Calu3 (cell line): Measurements from ENCODE around the gene GDPD1. TPM values are rescaled to one million over a fixed set of nuclear protein-coding genes. Genes with fewer than 3 reads are reported as not detected.
"Not testable (repeated sequence)": the region's sequence is repeated elsewhere in the genome, so short reads cannot be mapped to it uniquely, and the experiment has no call there.

Source experiments
- BruUV-seq: library from RNA; stranded (reverse); fragments of 400-500 nt; replicated peaks from 2 replicates; lab custom pipeline; 2021; lab: Mats Ljungman, UMichigan
- CTCF ChIA-PET: fragments of 300-600 bp; sonication (Branson Sonifier 250); formaldehyde crosslinking; loops from one replicate; lab custom pipeline; 2022; ENCODE audit warnings: antibody characterized with exemption; lab: Charles Lee
- DNase-seq: peaks from one replicate; pipeline ENCODE4 v3.0.0; 2022
- H3K27ac Mint-ChIP-seq: one replicate; pipeline ENCODE4 v1.8.0; 2022; ENCODE audit warnings: mixed read lengths; ENCODE audit not compliant: unreplicated experiment
- H3K27me3 Mint-ChIP-seq: one replicate; pipeline ENCODE4 v1.8.0; 2022; ENCODE audit warnings: mixed read lengths; ENCODE audit not compliant: unreplicated experiment
- H3K36me3 Mint-ChIP-seq: one replicate; pipeline ENCODE4 v1.8.0; 2022; ENCODE audit warnings: mild to moderate bottlenecking, moderate library complexity, mixed read lengths; ENCODE audit not compliant: insufficient read depth, unreplicated experiment
- H3K4me1 Mint-ChIP-seq: one replicate; pipeline ENCODE4 v1.8.0; 2022; ENCODE audit warnings: mild to moderate bottlenecking, low read depth, mixed read lengths; ENCODE audit not compliant: unreplicated experiment
- H3K4me3 Mint-ChIP-seq: one replicate; pipeline ENCODE4 v1.8.0; 2022; ENCODE audit warnings: mild to moderate bottlenecking, low read depth, moderate library complexity, mixed read lengths; ENCODE audit not compliant: unreplicated experiment
- H3K9me3 Mint-ChIP-seq: one replicate; pipeline ENCODE4 v1.8.0; 2022; ENCODE audit warnings: low read depth, mixed read lengths; ENCODE audit not compliant: unreplicated experiment
- intact Hi-C: fragments of 100-400 bp; cut with micrococcal nuclease; formaldehyde crosslinking; loops from one replicate; pipeline ENCODE4 v1.10.0; 2022; ENCODE audit not compliant: unreplicated experiment
- total RNA-seq: library from RNA; stranded (reverse); gene quantifications from 2 replicates; pipeline ENCODE4 v1.2.3, GENCODE V29; 2022
- TF ChIP-seq, protein P1 (sequence below): fragments of 200-600 bp; IDR thresholded peaks from one replicate; pipeline ENCODE4 v1.8.0; 2022; ENCODE audit warnings: antibody characterized with exemption; ENCODE audit not compliant: unreplicated experiment

The GDPD1 gene
- total RNA-seq, 1 experiment from 2014 or later = 2.6 TPM

DNA sequence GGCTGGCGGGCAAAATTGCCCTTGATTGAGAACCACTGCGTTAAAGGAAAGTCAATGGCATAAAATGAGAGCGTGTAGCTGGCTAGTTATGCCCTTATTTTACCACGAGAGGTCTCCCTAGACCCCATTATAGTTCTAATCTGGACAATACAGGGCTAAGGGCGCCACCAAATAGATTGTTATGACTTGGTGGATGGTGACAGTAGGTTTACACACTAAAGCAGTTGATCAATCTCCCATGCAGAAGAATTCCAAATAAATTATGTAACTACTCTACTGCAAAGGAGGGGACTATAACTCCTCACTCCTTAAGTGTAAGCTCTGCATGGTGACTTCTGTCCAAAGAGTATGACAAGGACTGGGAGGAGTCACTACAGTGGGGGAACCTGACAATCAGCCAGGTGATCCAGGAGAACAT, 90.7 kb downstream of the GDPD1 start:
- Mint-ChIP-seq H3K9me3 (no peaks in the 10 kb centered on the region), H3K27ac (no peak overlapping the region), H3K36me3 (no peaks in the 10 kb centered on the region), H3K4me1 (no peaks in the 10 kb centered on the region), H3K27me3 (no peaks in the 10 kb centered on the region), H3K4me3 (no peak overlapping the region)
- DNase-seq = peak; percentile 28
- CTCF ChIA-PET = interaction anchor here (0.7 to 1.6 kb wide), 6 partner anchors 18 to 248 kb away, joined by 3 to 12 read pairs (median 5); no protein-coding TSS in a partner anchor
- TF ChIP-seq, protein P1, sequence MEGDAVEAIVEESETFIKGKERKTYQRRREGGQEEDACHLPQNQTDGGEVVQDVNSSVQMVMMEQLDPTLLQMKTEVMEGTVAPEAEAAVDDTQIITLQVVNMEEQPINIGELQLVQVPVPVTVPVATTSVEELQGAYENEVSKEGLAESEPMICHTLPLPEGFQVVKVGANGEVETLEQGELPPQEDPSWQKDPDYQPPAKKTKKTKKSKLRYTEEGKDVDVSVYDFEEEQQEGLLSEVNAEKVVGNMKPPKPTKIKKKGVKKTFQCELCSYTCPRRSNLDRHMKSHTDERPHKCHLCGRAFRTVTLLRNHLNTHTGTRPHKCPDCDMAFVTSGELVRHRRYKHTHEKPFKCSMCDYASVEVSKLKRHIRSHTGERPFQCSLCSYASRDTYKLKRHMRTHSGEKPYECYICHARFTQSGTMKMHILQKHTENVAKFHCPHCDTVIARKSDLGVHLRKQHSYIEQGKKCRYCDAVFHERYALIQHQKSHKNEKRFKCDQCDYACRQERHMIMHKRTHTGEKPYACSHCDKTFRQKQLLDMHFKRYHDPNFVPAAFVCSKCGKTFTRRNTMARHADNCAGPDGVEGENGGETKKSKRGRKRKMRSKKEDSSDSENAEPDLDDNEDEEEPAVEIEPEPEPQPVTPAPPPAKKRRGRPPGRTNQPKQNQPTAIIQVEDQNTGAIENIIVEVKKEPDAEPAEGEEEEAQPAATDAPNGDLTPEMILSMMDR = peak; percentile 39
- intact Hi-C loops = loop anchor here (1.0 to 10.0 kb wide), 2 partner anchors 129 to 244 kb away; no protein-coding TSS in a partner anchor
- no TSS peak for BruUV-seq

- not testable (repeated sequence) for H3K4me3 Mint-ChIP-seq, BruUV-seq, H3K9me3 Mint-ChIP-seq, H3K36me3 Mint-ChIP-seq, H3K27me3 Mint-ChIP-seq, DNase-seq, H3K27ac Mint-ChIP-seq, H3K4me1 Mint-ChIP-seq
- CTCF ChIA-PET = interaction anchor here (0.7 to 1.6 kb wide), 6 partner anchors 18 to 248 kb away, joined by 3 to 12 read pairs (median 5); no protein-coding TSS in a partner anchor
- intact Hi-C loops = loop anchor here (1.0 to 10.0 kb wide), 2 partner anchors 129 to 243 kb away; no protein-coding TSS in a partner anchor
These were observed 91.2 kb downstream of the GDPD1 start for GRCh38 chr17:59311521-59311920.

DNA sequence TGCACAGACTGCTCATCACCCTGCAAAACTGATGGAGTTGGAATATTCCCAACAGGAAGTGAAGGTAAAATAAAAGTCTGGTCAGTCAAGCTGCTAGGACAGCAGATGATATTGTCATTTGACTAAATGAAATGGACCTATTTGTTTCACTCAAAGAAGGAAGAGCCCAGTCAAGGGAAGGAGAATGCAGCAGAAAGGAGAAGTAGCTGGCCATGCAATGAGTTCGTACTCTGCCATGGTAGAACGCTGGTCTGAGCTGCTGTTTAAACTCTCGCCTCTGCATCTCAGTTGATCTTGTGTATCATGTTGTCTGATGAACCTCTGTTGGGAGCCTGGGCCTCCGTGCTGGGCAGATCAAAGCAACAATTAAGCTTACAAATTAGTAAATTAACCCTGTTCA, 95.6 kb downstream of the GDPD1 start:
- Mint-ChIP-seq H3K4me3 (no peak overlapping the region), H3K27me3 (no peaks in the 10 kb centered on the region), H3K27ac (no peak overlapping the region), H3K36me3 (no peaks in the 10 kb centered on the region), H3K4me1 (no peaks in the 10 kb centered on the region), H3K9me3 (no peaks in the 10 kb centered on the region)
- CTCF ChIA-PET = interaction anchor here (1.4 kb wide), 1 partner anchor 126 kb away, joined by 4 read pairs; no protein-coding TSS in a partner anchor
- TF ChIP-seq, protein P1 = no peak
- intact Hi-C loops = loop anchor here (10.0 kb wide), 1 partner anchor 239 kb away; no protein-coding TSS in a partner anchor
- BruUV-seq = no TSS peak
- DNase-seq = no peak

Other genes with a start within 250 kb of the GDPD1 start
- 16.2 and 17.2 TPM in 2 replicates for gene TRIM37, start 113.6 kb upstream of the GDPD1 start, total RNA-seq
- gene SKA2, start 65.3 kb upstream of the GDPD1 start, total RNA-seq = 36.3 and 44.1 TPM in 2 replicates
- 41.4 and 52.7 TPM in 2 replicates for gene PRR11, start 64.8 kb upstream of the GDPD1 start, total RNA-seq
- 9.9 and 10.2 TPM in 2 replicates for gene SMG8, start 10.5 kb upstream of the GDPD1 start, total RNA-seq
- gene YPEL2, start 111.1 kb downstream of the GDPD1 start, total RNA-seq = 2.3 and 4.1 TPM in 2 replicates